GM20431 (cell line): Measurements from ENCODE around the gene HPGD.

Source experiments
- in situ Hi-C: fragments of 300-500 bp; cut with MseI, MboI; formaldehyde crosslinking; loops from one replicate; pipeline ENCODE4 v1.15.0; 2020; ENCODE audit warnings: low sequenced_read_pairs; ENCODE audit not compliant: unreplicated experiment

The HPGD gene

DNA sequence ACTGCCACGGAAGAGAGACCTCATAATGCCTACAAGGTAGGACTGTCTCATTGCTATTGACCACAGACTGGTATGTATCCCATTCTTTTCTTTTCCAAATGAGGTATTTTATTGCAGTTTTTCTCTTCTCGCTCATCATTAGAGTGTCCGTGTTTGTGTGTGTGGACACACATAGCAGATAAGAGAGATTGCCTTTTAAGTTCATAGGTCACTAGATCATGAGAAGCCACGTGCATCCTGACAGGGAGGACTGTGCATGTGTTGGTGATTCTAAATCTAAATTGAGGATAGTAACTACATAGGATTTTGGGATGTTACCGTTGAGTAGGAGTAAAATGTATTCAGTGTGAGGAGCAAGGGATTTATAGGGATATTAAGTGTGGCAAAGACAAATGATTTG is 37.3 kb downstream of the HPGD start:
- in situ Hi-C loops = no loop called here

- in situ Hi-C loops = no loop called here
These were observed 38.5 kb downstream of the HPGD start for GRCh38 chr4:174483792-174484191.

GRCh38 chr4:174479140-174479539 is 43.1 kb downstream of the HPGD start:
- in situ Hi-C loops = no loop called here

GRCh38 chr4:174475528-174475927 is 46.8 kb downstream of the HPGD start:
- in situ Hi-C loops = no loop called here

- in situ Hi-C loops = no loop called here
These were observed 47.7 kb downstream of the HPGD start for GRCh38 chr4:174474457-174475075.

GRCh38 chr4:174467107-174467506 is 55.2 kb downstream of the HPGD start:
- in situ Hi-C loops = no loop called here

GRCh38 chr4:174464949-174465348 is 57.3 kb downstream of the HPGD start:
- in situ Hi-C loops = no loop called here

GRCh38 chr4:174461466-174462106 is 60.7 kb downstream of the HPGD start:
- in situ Hi-C loops = no loop called here

- in situ Hi-C loops = no loop called here
These were observed 61.6 kb downstream of the HPGD start for GRCh38 chr4:174460684-174461083.

DNA sequence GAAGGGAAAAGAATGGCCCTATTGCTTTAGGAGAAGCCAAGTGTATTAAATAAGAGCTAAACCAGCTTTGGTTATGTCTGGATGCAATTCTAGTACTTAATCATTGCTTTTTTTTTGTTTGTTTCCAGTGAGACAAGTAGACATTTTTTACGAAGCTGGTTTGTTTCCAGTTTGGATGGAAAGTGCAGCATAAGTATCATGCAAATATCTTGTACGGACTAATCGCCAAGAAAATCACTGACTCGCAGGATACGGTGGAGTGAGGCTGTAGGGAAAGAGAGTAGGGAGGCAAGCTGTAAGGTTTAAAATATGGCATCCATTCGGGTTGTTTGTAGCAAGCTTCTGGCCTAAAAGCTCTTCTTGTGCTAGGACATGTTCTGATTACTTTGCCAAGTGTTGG is 64.8 kb downstream of the HPGD start:
- in situ Hi-C loops = no loop called here

DNA sequence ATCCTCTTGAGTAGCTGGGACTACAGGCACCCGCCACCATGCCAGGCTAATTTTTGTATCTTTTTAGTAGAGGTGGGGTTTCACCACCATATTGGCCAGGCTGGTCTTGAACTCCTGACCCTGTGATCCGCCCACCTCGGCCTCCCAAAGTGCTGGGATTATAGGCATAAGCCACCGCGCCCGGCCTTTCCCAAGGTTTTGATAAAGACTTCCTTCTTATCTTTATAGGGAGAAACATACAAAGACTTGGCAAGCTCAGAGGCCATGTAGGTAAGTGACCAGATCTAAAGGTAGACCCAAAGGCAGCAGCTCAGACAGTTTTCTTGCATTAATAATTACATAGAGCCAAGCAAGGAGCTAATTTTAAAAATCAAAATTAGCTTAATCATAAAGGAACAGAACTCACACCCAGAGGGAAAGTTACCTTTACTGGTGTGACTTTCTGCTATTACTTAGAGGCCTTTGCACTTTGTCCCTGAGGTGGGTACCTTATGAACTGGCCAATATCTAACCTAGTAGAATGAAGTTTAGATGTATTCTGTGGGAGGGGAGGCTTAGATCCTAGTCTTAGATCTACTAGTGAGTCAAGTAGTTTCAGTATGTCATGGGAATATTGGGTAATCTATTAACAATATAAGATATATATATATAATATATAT is 67.3 kb downstream of the HPGD start:
- in situ Hi-C loops = no loop called here

GRCh38 chr4:174451718-174452296 is 70.5 kb downstream of the HPGD start:
- in situ Hi-C loops = no loop called here

DNA sequence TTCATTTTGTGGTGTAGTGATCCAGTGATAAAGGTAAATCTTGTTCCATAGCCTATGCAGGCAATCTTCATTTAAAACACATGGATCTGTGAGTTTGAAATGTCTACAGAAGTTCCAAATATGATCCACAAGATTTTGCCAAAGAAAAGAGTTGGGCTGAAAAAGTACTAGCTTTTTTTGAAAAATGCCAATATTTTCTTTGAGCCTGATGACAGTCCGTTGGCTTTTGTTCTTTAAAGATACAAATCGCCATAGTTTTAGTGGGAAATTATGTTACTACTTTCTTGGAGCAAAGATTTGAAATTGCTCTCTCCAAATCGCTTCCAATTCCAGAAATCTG is 71.5 kb downstream of the HPGD start:
- in situ Hi-C loops = no loop called here

DNA sequence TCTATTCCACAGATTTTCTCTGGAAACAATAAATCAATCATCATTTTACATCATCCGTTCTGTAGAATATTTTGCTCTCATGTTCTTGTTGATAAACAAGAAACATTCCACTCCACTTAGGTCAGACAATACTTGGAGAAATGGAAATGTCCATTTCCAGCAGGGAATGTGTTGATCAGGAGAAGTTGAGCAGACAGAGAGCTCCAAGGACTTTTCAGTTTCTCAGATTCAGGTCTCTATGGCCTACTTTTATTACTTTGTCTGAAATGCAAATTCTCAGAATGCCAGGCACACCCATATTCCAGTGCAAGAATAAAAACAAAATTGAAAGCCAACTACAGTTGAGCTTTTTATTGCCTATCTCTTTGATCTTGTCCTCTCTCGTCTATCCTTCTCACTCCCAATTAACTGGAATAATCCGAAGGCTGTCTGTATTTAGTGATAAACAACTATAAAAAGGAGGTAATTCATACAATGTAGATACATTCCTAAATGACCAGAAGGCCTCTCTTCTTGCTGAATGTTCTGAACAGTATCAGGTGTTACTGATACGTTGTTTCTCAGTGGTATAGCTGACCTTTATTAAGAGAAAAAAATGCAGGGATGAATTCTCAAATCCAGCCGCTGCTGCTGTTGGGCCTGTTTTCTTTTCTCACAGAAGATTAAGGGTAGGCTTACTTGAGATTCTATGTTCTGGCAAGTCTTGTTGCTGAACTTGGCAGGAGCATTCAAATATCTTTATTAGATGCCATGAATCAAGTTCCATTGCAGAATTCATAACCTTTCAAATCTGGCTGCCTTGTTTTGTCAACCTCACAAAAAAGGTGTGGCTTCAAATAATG is 72.1 kb downstream of the HPGD start:
- in situ Hi-C loops = no loop called here

GRCh38 chr4:174449152-174449551 is 73.1 kb downstream of the HPGD start:
- in situ Hi-C loops = no loop called here

DNA sequence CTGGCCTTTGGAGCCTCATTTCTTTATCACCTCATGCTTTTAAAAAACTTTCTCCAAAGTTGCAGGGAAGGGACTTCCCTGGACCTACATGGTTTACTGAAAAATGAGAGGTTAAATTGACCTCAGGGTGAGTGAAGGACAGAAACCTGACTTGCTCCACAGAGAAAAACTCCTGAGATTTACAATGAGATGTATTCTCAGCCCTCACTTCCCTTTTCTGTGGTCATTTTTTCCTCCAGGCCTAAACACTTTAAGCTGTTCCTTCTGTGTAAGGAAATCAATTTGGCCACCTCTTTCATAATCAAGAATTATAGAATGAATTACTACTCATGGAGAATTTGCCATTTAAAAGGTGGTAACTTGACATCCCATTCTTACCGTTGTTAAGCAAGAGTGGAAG is 77.9 kb downstream of the HPGD start:
- in situ Hi-C loops = no loop called here
